ENCODE measurements around the gene NSUN6. TPM values are rescaled to one million over a fixed set of nuclear protein-coding genes. Genes with fewer than 3 reads are reported as not detected.

The NSUN6 gene
- total and polyA plus RNA-seq, 2 experiments from 2014 or later: 18.1 to 37.4 TPM

- TF ChIP-seq, protein P1, sequence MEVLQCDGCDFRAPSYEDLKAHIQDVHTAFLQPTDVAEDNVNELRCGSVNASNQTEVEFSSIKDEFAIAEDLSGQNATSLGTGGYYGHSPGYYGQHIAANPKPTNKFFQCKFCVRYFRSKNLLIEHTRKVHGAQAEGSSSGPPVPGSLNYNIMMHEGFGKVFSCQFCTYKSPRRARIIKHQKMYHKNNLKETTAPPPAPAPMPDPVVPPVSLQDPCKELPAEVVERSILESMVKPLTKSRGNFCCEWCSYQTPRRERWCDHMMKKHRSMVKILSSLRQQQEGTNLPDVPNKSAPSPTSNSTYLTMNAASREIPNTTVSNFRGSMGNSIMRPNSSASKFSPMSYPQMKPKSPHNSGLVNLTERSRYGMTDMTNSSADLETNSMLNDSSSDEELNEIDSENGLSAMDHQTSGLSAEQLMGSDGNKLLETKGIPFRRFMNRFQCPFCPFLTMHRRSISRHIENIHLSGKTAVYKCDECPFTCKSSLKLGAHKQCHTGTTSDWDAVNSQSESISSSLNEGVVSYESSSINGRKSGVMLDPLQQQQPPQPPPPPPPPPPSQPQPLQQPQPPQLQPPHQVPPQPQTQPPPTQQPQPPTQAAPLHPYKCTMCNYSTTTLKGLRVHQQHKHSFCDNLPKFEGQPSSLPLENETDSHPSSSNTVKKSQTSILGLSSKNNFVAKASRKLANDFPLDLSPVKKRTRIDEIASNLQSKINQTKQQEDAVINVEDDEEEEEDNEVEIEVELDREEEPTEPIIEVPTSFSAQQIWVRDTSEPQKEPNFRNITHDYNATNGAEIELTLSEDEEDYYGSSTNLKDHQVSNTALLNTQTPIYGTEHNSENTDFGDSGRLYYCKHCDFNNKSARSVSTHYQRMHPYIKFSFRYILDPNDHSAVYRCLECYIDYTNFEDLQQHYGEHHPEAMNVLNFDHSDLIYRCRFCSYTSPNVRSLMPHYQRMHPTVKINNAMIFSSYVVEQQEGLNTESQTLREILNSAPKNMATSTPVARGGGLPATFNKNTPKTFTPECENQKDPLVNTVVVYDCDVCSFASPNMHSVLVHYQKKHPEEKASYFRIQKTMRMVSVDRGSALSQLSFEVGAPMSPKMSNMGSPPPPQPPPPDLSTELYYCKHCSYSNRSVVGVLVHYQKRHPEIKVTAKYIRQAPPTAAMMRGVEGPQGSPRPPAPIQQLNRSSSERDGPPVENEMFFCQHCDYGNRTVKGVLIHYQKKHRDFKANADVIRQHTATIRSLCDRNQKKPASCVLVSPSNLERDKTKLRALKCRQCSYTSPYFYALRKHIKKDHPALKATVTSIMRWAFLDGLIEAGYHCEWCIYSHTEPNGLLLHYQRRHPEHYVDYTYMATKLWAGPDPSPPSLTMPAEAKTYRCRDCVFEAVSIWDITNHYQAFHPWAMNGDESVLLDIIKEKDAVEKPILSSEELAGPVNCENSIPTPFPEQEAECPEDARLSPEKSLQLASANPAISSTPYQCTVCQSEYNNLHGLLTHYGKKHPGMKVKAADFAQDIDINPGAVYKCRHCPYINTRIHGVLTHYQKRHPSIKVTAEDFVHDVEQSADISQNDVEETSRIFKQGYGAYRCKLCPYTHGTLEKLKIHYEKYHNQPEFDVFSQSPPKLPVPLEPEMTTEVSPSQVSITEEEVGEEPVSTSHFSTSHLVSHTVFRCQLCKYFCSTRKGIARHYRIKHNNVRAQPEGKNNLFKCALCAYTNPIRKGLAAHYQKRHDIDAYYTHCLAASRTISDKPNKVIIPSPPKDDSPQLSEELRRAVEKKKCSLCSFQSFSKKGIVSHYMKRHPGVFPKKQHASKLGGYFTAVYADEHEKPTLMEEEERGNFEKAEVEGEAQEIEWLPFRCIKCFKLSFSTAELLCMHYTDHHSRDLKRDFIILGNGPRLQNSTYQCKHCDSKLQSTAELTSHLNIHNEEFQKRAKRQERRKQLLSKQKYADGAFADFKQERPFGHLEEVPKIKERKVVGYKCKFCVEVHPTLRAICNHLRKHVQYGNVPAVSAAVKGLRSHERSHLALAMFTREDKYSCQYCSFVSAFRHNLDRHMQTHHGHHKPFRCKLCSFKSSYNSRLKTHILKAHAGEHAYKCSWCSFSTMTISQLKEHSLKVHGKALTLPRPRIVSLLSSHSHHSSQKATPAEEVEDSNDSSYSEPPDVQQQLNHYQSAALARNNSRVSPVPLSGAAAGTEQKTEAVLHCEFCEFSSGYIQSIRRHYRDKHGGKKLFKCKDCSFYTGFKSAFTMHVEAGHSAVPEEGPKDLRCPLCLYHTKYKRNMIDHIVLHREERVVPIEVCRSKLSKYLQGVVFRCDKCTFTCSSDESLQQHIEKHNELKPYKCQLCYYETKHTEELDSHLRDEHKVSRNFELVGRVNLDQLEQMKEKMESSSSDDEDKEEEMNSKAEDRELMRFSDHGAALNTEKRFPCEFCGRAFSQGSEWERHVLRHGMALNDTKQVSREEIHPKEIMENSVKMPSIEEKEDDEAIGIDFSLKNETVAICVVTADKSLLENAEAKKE (CRISPR knock-in tag; IDR thresholded peaks at IDR 0.05): no peak
- TF ChIP-seq REST (IDR thresholded peaks at IDR 0.05; ENCODE audit: unreplicated experiment): no peak
- TF ChIP-seq EZH2 (IDR thresholded peaks at IDR 0.05; ENCODE audit: low read depth, unreplicated experiment): no peak
- TF ChIP-seq NANOG (IDR thresholded peaks at IDR 0.05; ENCODE audit: borderline replicate concordance): no peak
- TF ChIP-seq, protein P2, sequence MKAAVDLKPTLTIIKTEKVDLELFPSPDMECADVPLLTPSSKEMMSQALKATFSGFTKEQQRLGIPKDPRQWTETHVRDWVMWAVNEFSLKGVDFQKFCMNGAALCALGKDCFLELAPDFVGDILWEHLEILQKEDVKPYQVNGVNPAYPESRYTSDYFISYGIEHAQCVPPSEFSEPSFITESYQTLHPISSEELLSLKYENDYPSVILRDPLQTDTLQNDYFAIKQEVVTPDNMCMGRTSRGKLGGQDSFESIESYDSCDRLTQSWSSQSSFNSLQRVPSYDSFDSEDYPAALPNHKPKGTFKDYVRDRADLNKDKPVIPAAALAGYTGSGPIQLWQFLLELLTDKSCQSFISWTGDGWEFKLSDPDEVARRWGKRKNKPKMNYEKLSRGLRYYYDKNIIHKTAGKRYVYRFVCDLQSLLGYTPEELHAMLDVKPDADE (IDR thresholded peaks at IDR 0.05): no peak
- TF ChIP-seq JUNB (IDR thresholded peaks at IDR 0.05; ENCODE audit: unreplicated experiment): no peak
- TF ChIP-seq STAT1 (IDR thresholded peaks at IDR 0.05; ENCODE audit: unreplicated experiment): no peak
- no peak for TF ChIP-seq CREB1 (CRISPR knock-in tag; IDR thresholded peaks at IDR 0.05; ENCODE audit: low read depth)
- no peak for TF ChIP-seq ZNF331 (CRISPR knock-in tag; IDR thresholded peaks at IDR 0.05; ENCODE audit: low read depth)
- no peak for TF ChIP-seq ZNF114 (CRISPR knock-in tag; IDR thresholded peaks at IDR 0.05)
- no peak for TF ChIP-seq EZH2phosphoT487 (IDR thresholded peaks at IDR 0.05; ENCODE audit: unreplicated experiment)
- TF ChIP-seq POLR2AphosphoS5 (IDR thresholded peaks at IDR 0.05; ENCODE audit: low read depth): no peak
Measured at GRCh38 chr10:18666810-18667209, 15.4 kb upstream of the NSUN6 start (continued).
